Measurements from ENCODE around the gene OLA1.

GRCh38 chr2:174049895-174050294 is 198.4 kb downstream of the OLA1 start:
- TF ChIP-seq EZH2 (IDR thresholded peaks at IDR 0.05; ENCODE audit: low read length): no peak
- TF ChIP-seq, protein P1, sequence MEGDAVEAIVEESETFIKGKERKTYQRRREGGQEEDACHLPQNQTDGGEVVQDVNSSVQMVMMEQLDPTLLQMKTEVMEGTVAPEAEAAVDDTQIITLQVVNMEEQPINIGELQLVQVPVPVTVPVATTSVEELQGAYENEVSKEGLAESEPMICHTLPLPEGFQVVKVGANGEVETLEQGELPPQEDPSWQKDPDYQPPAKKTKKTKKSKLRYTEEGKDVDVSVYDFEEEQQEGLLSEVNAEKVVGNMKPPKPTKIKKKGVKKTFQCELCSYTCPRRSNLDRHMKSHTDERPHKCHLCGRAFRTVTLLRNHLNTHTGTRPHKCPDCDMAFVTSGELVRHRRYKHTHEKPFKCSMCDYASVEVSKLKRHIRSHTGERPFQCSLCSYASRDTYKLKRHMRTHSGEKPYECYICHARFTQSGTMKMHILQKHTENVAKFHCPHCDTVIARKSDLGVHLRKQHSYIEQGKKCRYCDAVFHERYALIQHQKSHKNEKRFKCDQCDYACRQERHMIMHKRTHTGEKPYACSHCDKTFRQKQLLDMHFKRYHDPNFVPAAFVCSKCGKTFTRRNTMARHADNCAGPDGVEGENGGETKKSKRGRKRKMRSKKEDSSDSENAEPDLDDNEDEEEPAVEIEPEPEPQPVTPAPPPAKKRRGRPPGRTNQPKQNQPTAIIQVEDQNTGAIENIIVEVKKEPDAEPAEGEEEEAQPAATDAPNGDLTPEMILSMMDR (optimal IDR thresholded peaks at IDR 0.05 in 1 of 3, IDR thresholded peaks at IDR 0.05 in 1 of 3, conservative IDR thresholded peaks at IDR 0.05 in 1 of 3; ENCODE audit: extremely low read depth in 1 of 3, insufficient read depth in 2 of 3, low read length in 3 of 3): no peak

All from keratinocyte (primary cell).